ENCODE results near the gene ELP6. TPM values are rescaled to one million over a fixed set of nuclear protein-coding genes. Genes with fewer than 3 reads are reported as not detected.
A peak's percentile ranks its signal among the peaks of the same experiment; 100 is the strongest.

The ELP6 gene, protein sequence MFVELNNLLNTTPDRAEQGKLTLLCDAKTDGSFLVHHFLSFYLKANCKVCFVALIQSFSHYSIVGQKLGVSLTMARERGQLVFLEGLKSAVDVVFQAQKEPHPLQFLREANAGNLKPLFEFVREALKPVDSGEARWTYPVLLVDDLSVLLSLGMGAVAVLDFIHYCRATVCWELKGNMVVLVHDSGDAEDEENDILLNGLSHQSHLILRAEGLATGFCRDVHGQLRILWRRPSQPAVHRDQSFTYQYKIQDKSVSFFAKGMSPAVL
- 60.4 and 61.0 TPM in 2 replicates for total RNA-seq
- long read RNA-seq, transcript ELP6-206 (6 exons, 1,277 nt) = minor isoform, 5 of 79 reads
- long read RNA-seq, transcript ELP6-201 (7 exons, 1,401 nt) = major isoform, 53 of 79 reads
- long read RNA-seq, partial matches to known transcripts = 3 of 79 reads
- long read RNA-seq, other reads (novel, unspliced or antisense) = 17 of 79 reads

DNA sequence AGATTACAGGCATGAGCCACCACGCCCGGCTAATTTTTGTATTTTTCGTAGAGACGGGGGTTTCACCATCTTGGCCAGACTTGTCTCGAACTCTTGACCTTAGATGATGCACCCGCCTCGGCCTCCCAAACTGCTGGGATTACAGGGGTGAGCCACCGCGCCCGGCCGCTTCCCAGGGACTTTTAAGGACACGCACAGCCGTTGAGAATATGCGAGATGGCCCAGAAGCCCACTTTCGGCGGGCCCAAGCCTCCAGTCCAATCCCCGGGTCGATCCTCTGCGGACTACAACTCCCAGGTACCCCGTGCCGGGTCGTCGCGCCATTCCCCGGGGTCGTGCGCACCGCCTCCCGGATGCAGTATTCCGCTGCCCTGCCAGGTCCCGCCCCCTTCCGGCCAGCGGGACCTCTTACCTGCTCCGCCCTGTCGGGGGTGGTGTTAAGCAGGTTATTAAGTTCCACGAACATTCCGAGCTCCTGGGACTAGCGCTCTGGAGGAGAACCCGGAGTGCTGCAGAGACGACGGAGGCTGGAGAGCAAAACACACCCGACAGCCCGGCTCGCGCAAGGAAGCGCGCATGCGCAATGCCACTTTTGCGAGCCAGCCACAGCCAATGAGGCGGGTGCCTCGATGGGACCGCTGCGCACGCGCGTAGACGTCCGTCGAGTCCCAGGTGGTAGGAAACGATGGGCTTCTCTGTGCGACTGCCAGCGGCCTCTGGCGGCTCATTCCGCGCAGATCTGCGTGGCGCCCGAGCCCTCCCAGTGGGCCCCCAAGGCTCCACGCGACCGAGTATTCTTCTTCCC is at the start of gene ELP6:
Gene ELP6 (minus strand): TSS at position 588 of the 805 bp plus-strand sequence. CDS start 122 bp downstream, at position 466.
- peak within 1 kb of the TSS; percentile 98 for H3K27ac Mint-ChIP-seq (ENCODE audit: unreplicated experiment)
- peaks cover 24% of the 10 kb centered on the region for H3K4me1 Mint-ChIP-seq
- TF ChIP-seq CTCF (conservative IDR thresholded peaks at IDR 0.05) = peak; percentile 67
- peak within 1 kb of the TSS; percentile 100 for H3K4me3 Mint-ChIP-seq
- H3K36me3 Mint-ChIP-seq (ENCODE audit: low read depth) = peaks cover 5% of the 10 kb centered on the region
- H3K9me3 Mint-ChIP-seq = no peaks in the 10 kb centered on the region
- DNase-seq (ENCODE audit: low read depth, low spot score) = peak; percentile 95
- no peaks in the 10 kb centered on the region for H3K27me3 Mint-ChIP-seq (ENCODE audit: low read depth)

DNA sequence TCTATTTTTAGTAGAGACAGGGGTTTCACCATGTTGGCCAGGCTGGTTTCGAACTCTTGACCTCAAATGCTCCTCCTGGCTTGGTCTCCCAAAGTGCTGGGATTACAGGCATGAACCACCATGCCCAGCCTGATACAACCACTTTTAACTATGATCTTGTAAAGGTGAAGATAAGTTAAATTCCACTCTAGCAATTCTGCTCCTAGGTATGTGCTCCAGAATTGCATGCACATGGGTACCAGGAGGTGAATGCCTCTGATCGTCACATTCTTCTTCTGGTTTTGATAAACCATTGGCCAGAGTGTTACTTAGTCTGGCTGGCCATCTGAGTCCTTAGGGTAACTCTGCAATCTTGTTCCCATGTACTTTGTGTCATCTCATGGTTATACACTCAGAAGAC is 42.8 kb upstream of the ELP6 start:
- no peak for DNase-seq (ENCODE audit: low read depth, low spot score)
- H3K27ac Mint-ChIP-seq (ENCODE audit: unreplicated experiment) = no peak overlapping the region

GRCh38 chr3:47554335-47554734 is 40.8 kb upstream of the ELP6 start:
- TF ChIP-seq CTCF (conservative IDR thresholded peaks at IDR 0.05) = no peak
- DNase-seq (ENCODE audit: low read depth, low spot score) = no peak
- H3K9me3 Mint-ChIP-seq = no peaks in the 10 kb centered on the region
- H3K4me1 Mint-ChIP-seq = no peaks in the 10 kb centered on the region
- H3K27me3 Mint-ChIP-seq (ENCODE audit: low read depth) = peaks cover 8% of the 10 kb centered on the region
- H3K4me3 Mint-ChIP-seq = no peak overlapping the region
- H3K27ac Mint-ChIP-seq (ENCODE audit: unreplicated experiment) = no peak overlapping the region
- H3K36me3 Mint-ChIP-seq (ENCODE audit: low read depth) = no peaks in the 10 kb centered on the region

More for the DNA sequence above, 42.8 kb upstream of the ELP6 start:
- Mint-ChIP-seq H3K4me1 (no peaks in the 10 kb centered on the region), H3K27me3 (ENCODE audit: low read depth) (no peaks in the 10 kb centered on the region), H3K9me3 (no peaks in the 10 kb centered on the region), H3K4me3 (no peak overlapping the region), H3K36me3 (ENCODE audit: low read depth) (no peaks in the 10 kb centered on the region)
- TF ChIP-seq CTCF (conservative IDR thresholded peaks at IDR 0.05) = no peak

- no peak for TF ChIP-seq CTCF (conservative IDR thresholded peaks at IDR 0.05)
- Mint-ChIP-seq H3K4me3 (no peak overlapping the region), H3K27ac (ENCODE audit: unreplicated experiment) (no peak overlapping the region), H3K4me1 (no peaks in the 10 kb centered on the region), H3K9me3 (no peaks in the 10 kb centered on the region), H3K27me3 (ENCODE audit: low read depth) (peaks cover 8% of the 10 kb centered on the region), H3K36me3 (ENCODE audit: low read depth) (no peaks in the 10 kb centered on the region)
- DNase-seq (ENCODE audit: low read depth, low spot score) = no peak
These were observed 39.9 kb upstream of the ELP6 start for GRCh38 chr3:47553407-47553806.

DNA sequence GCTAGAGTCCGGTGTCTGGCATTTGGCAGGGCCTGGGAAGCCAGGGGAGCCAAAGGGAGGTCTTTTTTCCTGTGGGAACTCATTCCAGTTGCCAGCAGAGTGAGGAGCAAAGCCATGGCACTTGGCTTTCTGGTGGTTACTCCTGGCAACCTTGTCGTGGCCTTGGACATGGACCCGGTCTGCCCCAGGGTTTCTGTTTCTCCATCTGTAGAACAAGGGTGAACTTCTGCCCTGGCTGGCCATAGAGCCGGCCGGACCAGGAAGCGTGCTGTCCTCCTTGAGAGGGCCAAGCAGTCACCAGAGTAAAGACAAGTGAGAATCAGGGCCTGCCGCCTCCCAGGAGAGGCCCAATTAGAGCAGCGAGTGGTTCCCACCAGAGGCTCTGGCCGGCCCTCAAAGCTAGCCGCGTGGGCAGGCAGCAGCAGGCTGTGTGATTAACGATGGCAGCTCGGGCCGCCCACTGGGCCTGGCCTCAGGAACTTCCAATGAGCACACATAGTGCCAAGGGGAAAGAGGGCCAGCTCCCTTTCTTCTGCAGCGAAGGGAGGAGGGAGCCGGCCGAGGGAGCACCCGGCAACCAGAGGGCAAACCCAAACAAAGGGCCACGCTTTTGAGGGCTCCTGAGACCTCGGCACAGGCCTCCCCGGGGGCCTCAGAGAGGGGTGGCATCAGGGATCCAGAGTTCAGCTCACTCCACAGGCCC is 29.1 kb upstream of the ELP6 start:
- TF ChIP-seq CTCF (conservative IDR thresholded peaks at IDR 0.05) = no peak
- Mint-ChIP-seq H3K36me3 (ENCODE audit: low read depth) (no peaks in the 10 kb centered on the region), H3K4me3 (no peak overlapping the region), H3K9me3 (no peaks in the 10 kb centered on the region), H3K4me1 (peaks cover 10% of the 10 kb centered on the region), H3K27me3 (ENCODE audit: low read depth) (no peaks in the 10 kb centered on the region), H3K27ac (ENCODE audit: unreplicated experiment) (no peak overlapping the region)
- DNase-seq (ENCODE audit: low read depth, low spot score) = no peak

Measured in neural crest cell (in vitro differentiated cells).